Neural progenitor cell (in vitro differentiated cells): ENCODE data around the gene MACROD2.

Experiments used
- EZH2 ChIP-seq: fragments of 200-600 bp; sonication (generic); IDR thresholded peaks from 2 replicates; pipeline ENCODE4 v1.6.1; 2017; ENCODE audit warnings: antibody characterized with exemption, mild to moderate bottlenecking, moderate library complexity
- TF ChIP-seq, protein P1 (sequence below): fragments of 200-600 bp; sonication (generic); IDR thresholded peaks from 2 replicates; pipeline ENCODE4 v1.5.1; 2017; ENCODE audit warnings: antibody characterized with exemption, mild to moderate bottlenecking

DNA sequence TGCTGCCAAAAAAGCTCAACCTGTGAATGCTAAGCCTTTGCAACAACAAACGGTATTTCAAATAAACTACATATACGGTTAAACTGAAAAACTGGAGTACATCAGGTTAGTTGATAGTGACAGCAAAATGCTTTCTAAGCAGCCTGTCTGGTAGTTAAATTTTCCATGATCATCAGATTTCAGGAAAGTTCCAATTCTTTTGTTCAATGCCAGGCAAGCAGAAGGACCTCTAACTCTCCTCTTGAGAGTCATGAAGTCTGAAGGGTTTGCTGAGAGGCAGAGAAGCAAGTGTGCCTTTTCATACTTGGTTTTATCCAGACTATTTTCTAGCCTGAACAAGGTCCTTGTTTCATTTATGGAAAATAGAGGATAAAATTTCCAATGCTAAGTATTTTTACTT is 337.6 kb downstream of the MACROD2 start:
- TF ChIP-seq, protein P1, sequence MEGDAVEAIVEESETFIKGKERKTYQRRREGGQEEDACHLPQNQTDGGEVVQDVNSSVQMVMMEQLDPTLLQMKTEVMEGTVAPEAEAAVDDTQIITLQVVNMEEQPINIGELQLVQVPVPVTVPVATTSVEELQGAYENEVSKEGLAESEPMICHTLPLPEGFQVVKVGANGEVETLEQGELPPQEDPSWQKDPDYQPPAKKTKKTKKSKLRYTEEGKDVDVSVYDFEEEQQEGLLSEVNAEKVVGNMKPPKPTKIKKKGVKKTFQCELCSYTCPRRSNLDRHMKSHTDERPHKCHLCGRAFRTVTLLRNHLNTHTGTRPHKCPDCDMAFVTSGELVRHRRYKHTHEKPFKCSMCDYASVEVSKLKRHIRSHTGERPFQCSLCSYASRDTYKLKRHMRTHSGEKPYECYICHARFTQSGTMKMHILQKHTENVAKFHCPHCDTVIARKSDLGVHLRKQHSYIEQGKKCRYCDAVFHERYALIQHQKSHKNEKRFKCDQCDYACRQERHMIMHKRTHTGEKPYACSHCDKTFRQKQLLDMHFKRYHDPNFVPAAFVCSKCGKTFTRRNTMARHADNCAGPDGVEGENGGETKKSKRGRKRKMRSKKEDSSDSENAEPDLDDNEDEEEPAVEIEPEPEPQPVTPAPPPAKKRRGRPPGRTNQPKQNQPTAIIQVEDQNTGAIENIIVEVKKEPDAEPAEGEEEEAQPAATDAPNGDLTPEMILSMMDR = no peak
- TF ChIP-seq EZH2 = no peak
